HCT116 (cell line): Measurements from ENCODE around the gene FLNB. TPM values are rescaled to one million over a fixed set of nuclear protein-coding genes. Genes with fewer than 3 reads are reported as not detected.

Source experiments
- ATAC-seq: fragments of 200-7000 bp; cut with Tn5 transposase; 2 replicates; pipeline ENCODE4 v1.9.1; 2020; ENCODE audit warnings: mild to moderate bottlenecking, moderate library complexity
- BruUV-seq: library from RNA; stranded (reverse); fragments of 400-500 nt; replicated peaks from 2 replicates; lab custom pipeline; 2021; lab: Mats Ljungman, UMichigan
- CTCF ChIA-PET: fragments of 300-600 bp; sonication (Branson Sonifier 250); formaldehyde crosslinking; loops from one replicate; lab custom pipeline; 2021; ENCODE audit warnings: antibody characterized with exemption; lab: Charles Lee
- POLR2A ChIA-PET: fragments of 300-600, 350-600 bp; sonication (Branson Sonifier 250); formaldehyde crosslinking; loops from one replicate; lab custom pipeline; 2021; ENCODE audit warnings: antibody characterized with exemption; lab: Charles Lee
- RAD21 ChIA-PET, 2 experiments: fragments of 300-600 bp; sonication (Branson Sonifier 250); formaldehyde crosslinking; loops; one replicate each; lab custom pipeline; 2023; ENCODE audit warnings: low total read pairs in 2 of 2; ENCODE audit not compliant: uncharacterized antibody in 2 of 2, unreplicated experiment in 2 of 2, low non-redundant PET in 1 of 2; lab: Charles Lee
- DNase-seq: peaks from one replicate; pipeline ENCODE4 v3.0.0-alpha.2; 2010; ENCODE audit warnings: low read depth, low spot score
- H2AFZ ChIP-seq: fragments of 200-600 bp; shearing (Covaris generic), sonication (generic); 2 replicates; pipeline ENCODE4 v1.6.1; 2017; ENCODE audit warnings: low read depth, mixed run types, mixed read lengths, antibody characterized with exemption, low read length; ENCODE audit not compliant: poor library complexity, severe bottlenecking
- H3K27ac ChIP-seq: 2 replicates; pipeline ENCODE4 v1.5.1; 2012; ENCODE audit warnings: low read depth, low read length
- H3K27me3 ChIP-seq: fragments of 200-600 bp; sonication (generic); 2 replicates; pipeline ENCODE4 v1.6.1; 2016; ENCODE audit warnings: mixed run types, low read length, mixed read lengths; ENCODE audit not compliant: insufficient read depth
- H3K36me3 ChIP-seq, 2 experiments: fragments of 200-500 bp in 1 of 2; fragments of 200-600 bp in 1 of 2; sonication (Bioruptor generic) in 1 of 2; sonication (generic) in 1 of 2; 2 replicates each; pipeline versions ENCODE4 v1.5.1 to v1.6.1; 2014 to 2016; ENCODE audit warnings: low read length in 2 of 2, inconsistent platforms in 1 of 2, mixed read lengths in 1 of 2, mixed run types in 1 of 2; ENCODE audit not compliant: insufficient read depth in 2 of 2, control insufficient read depth in 1 of 2
- H3K4me1 ChIP-seq, 2 experiments: fragments of 200-600 bp in 1 of 2; sonication (generic) in 1 of 2; 2 replicates each; pipeline versions ENCODE4 v1.5.1 to v1.6.1; 2012 to 2017; ENCODE audit warnings: low read length in 2 of 2, inconsistent platforms in 1 of 2, mild to moderate bottlenecking in 1 of 2, mixed read lengths in 1 of 2, mixed run types in 1 of 2, moderate library complexity in 1 of 2; ENCODE audit not compliant: insufficient read depth in 2 of 2, control insufficient read depth in 1 of 2
- H3K4me2 ChIP-seq: fragments of 200-600 bp; sonication (generic); 2 replicates; pipeline ENCODE4 v1.6.1; 2017; ENCODE audit warnings: mixed run types, low read length, mixed read lengths
- H3K4me3 ChIP-seq, 2 experiments: fragments of 200-600 bp in 1 of 2; sonication (generic) in 1 of 2; replicated peaks in 1 of 2; 2 replicates each; pipeline ENCODE4 v1.5.1; 2011 to 2016; ENCODE audit warnings: low read length in 2 of 2, control low read depth in 1 of 2, low read depth in 1 of 2, mild to moderate bottlenecking in 1 of 2, mixed read lengths in 1 of 2, mixed run types in 1 of 2
- H3K79me2 ChIP-seq: fragments of 200-600 bp; sonication (generic); 2 replicates; pipeline ENCODE4 v1.6.1; 2017; ENCODE audit warnings: mild to moderate bottlenecking, mixed run types, low read length, moderate library complexity, mixed read lengths; ENCODE audit not compliant: insufficient read depth
- H3K9ac ChIP-seq: fragments of 200-600 bp; sonication (generic); 2 replicates; pipeline ENCODE4 v1.6.1; 2016; ENCODE audit warnings: low read length, mixed read lengths
- H3K9me2 ChIP-seq: fragments of 200-600 bp; sonication (generic), shearing (Covaris generic); 2 replicates; pipeline ENCODE4 v1.6.1; 2017; ENCODE audit warnings: mixed run types, mild to moderate bottlenecking, moderate library complexity; ENCODE audit not compliant: insufficient read depth
- H3K9me3 ChIP-seq, 2 experiments: fragments of 200-500 bp in 1 of 2; fragments of 200-600 bp in 1 of 2; sonication (Bioruptor generic) in 1 of 2; sonication (generic) in 1 of 2; 2 replicates each; pipeline ENCODE4 v1.6.1; 2014 to 2017; ENCODE audit warnings: low read length in 2 of 2, mixed read lengths in 2 of 2, inconsistent platforms in 1 of 2, low read depth in 1 of 2, mild to moderate bottlenecking in 1 of 2, mixed run types in 1 of 2, moderate library complexity in 1 of 2; ENCODE audit not compliant: control insufficient read depth in 1 of 2, insufficient read depth in 1 of 2
- H4K20me1 ChIP-seq: fragments of 200-600 bp; sonication (generic), shearing (Covaris generic); 2 replicates; pipeline ENCODE4 v1.6.1; 2017; ENCODE audit warnings: mixed run types, mild to moderate bottlenecking, moderate library complexity; ENCODE audit not compliant: insufficient read depth
- EGR1 ChIP-seq: IDR thresholded peaks from 2 replicates; pipeline ENCODE4 v1.6.1; 2012; ENCODE audit warnings: low read depth
- FOSL1 ChIP-seq: IDR thresholded peaks from 2 replicates; pipeline ENCODE4 v1.6.1; 2012; ENCODE audit warnings: low read depth
- YY1 ChIP-seq: IDR thresholded peaks from 2 replicates; pipeline ENCODE4 v1.6.1; 2011; ENCODE audit warnings: low read length, low read depth, moderate library complexity, mild to moderate bottlenecking; ENCODE audit not compliant: insufficient replicate concordance; ENCODE audit errors: extremely low read depth
- intact Hi-C: fragments of 100-400 bp; cut with micrococcal nuclease; formaldehyde crosslinking; loops from 2 replicates; pipeline ENCODE4 v1.10.0; 2022
- total RNA-seq: library from RNA; stranded (reverse); gene quantifications from one replicate; pipeline ENCODE4 v1.2.1, GENCODE V29; 2021; ENCODE audit not compliant: unreplicated experiment
- TF ChIP-seq, protein P1 (sequence below): IDR thresholded peaks from 2 replicates; pipeline ENCODE4 v1.6.1; 2012; ENCODE audit warnings: low read depth
- TF ChIP-seq, protein P2 (sequence below): IDR thresholded peaks from 2 replicates; pipeline ENCODE4 v1.6.1; 2012

Gene FLNB
- total RNA-seq, 1 experiment from 2014 or later = 116 TPM

DNA sequence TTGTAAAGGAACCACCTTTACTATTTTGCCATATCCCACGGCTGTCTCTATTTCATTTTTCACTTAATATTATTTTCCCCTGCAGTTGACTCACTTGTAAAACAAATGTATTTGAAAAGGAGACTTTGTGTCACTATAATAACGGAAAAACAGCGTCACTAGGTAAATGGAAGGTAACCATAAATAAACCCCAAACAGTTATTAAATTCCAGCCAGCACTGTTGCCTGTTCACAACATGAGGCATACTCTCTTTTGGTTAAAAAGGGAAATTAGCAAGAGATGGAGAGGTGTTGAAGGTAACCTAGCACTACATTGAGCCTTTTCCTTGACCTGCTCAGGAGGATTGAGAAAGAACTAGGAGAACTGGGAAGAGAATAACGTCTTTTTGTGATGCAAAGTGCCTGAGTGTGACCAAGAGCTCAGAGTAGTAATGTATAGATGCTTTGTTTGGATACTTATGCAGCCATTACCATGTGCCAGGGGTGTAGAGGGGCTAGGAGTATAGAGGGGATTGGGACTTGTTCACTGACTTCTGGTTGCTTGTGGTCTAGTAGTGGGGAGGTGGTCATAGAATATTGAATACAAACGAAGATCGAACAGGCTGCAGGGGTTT lies 19.6 kb downstream of the FLNB start:
- Histone ChIP-seq H3K4me1 (peaks cover 18 to 27% of the 10 kb centered on the region in 2 experiments), H3K4me3 (no peak overlapping the region), H3K4me2 (no peak overlapping the region), H3K27me3 (no peaks in the 10 kb centered on the region), H3K36me3 (no peaks in the 10 kb centered on the region), H3K9me3 (no peaks in the 10 kb centered on the region), H4K20me1 (0 out of 2 replicates have a peak, but pooled peaks cover 9% of the 10 kb centered on the region)
- DNase-seq = no peak
- no peak for ATAC-seq
- ChIA-PET CTCF (no interaction called here), POLR2A (no interaction called here), RAD21 (no interaction called here)
- TF ChIP-seq, protein P1, sequence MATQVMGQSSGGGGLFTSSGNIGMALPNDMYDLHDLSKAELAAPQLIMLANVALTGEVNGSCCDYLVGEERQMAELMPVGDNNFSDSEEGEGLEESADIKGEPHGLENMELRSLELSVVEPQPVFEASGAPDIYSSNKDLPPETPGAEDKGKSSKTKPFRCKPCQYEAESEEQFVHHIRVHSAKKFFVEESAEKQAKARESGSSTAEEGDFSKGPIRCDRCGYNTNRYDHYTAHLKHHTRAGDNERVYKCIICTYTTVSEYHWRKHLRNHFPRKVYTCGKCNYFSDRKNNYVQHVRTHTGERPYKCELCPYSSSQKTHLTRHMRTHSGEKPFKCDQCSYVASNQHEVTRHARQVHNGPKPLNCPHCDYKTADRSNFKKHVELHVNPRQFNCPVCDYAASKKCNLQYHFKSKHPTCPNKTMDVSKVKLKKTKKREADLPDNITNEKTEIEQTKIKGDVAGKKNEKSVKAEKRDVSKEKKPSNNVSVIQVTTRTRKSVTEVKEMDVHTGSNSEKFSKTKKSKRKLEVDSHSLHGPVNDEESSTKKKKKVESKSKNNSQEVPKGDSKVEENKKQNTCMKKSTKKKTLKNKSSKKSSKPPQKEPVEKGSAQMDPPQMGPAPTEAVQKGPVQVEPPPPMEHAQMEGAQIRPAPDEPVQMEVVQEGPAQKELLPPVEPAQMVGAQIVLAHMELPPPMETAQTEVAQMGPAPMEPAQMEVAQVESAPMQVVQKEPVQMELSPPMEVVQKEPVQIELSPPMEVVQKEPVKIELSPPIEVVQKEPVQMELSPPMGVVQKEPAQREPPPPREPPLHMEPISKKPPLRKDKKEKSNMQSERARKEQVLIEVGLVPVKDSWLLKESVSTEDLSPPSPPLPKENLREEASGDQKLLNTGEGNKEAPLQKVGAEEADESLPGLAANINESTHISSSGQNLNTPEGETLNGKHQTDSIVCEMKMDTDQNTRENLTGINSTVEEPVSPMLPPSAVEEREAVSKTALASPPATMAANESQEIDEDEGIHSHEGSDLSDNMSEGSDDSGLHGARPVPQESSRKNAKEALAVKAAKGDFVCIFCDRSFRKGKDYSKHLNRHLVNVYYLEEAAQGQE = no peak
- TF ChIP-seq FOSL1 (no peak), YY1 (no peak), EGR1 (no peak)
- TF ChIP-seq, protein P2, sequence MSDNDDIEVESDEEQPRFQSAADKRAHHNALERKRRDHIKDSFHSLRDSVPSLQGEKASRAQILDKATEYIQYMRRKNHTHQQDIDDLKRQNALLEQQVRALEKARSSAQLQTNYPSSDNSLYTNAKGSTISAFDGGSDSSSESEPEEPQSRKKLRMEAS = no peak
- TF ChIP-seq, all 23 proteins: peak for 0
- intact Hi-C loops = no loop called here
- Histone ChIP-seq H3K27ac (no peak overlapping the region), H2AFZ (no peak overlapping the region), H3K9me2 (no peaks in the 10 kb centered on the region), H3K79me2 (peaks cover 81% of the 10 kb centered on the region), H3K9ac (no peak overlapping the region)
- BruUV-seq = no TSS peak
